ENCODE measurements around the gene PDAP1. TPM values are rescaled to one million over a fixed set of nuclear protein-coding genes. Genes with fewer than 3 reads are reported as not detected.
A peak's percentile ranks its signal among the peaks of the same experiment; 100 is the strongest.
"Not testable (repeated sequence)": the region's sequence is repeated elsewhere in the genome, so short reads cannot be mapped to it uniquely, and the experiment has no call there.

PDAP1 gene
- total and polyA plus RNA-seq, 2 experiments from 2014 or later: 81.0 to 181 TPM

- no peak for TF ChIP-seq CTCF (IDR thresholded peaks at IDR 0.05; ENCODE audit: low read depth, low read length)
- DNase-seq (ENCODE audit: low read depth in 1 of 2, low spot score in 1 of 2): no peak
- no peak overlapping the region for H3K27ac ChIP-seq
- no peak overlapping the region for H3K4me3 ChIP-seq
- no peaks in the 10 kb centered on the region for H3K4me1 ChIP-seq (ENCODE audit: low read depth)
- H3K27me3 ChIP-seq: no peaks in the 10 kb centered on the region
- H3K36me3 ChIP-seq: peaks cover 63% of the 10 kb centered on the region
- no peaks in the 10 kb centered on the region for H3K9me3 ChIP-seq (ENCODE audit: low read depth)
These were observed 45.1 kb downstream of the PDAP1 start for GRCh38 chr7:99363286-99363685.

GRCh38 chr7:99362801-99363200 is 45.6 kb downstream of the PDAP1 start:
- peaks cover 67% of the 10 kb centered on the region for H3K36me3 ChIP-seq
- no peak for TF ChIP-seq CTCF (IDR thresholded peaks at IDR 0.05; ENCODE audit: low read depth, low read length)

DNA sequence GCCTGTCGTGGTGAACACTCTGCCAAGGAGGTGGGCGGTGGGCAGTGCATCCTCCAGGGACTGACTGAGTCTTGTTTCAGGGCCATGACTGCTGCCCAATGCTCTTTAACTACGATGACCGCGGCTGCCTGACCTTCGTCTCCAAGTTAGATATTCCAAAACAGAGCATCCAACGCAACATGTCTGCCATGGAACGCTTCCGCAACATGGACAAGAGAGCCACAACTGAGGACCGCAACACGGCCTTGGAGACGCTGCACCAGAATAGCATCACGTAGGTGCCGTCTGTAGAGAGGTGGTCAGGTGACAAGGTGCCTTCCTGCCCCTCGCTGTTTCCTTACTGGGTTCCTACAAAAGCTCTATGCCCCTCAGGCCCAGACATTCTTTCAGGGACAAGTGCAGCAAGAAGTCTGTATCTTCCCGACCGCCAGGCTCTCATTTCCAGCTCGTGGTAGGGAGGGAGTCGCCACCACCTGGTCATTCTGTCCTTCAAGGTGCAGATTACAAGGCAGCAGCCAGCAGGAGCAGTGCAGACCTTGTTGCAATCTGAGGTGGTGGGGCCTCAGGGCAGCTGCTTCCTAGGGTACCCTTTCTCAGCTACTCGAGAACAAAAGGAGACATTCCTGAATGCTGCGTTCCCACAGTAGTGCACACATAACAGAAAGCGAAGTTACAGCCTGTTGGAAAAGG is 48.8 kb downstream of the PDAP1 start:
- peak overlapping the region; percentile 17 for H3K27ac ChIP-seq
- no peak for TF ChIP-seq CTCF (IDR thresholded peaks at IDR 0.05; ENCODE audit: low read depth, low read length)
- H3K27me3 ChIP-seq: no peaks in the 10 kb centered on the region
- no peak for DNase-seq (ENCODE audit: low read depth in 1 of 2, low spot score in 1 of 2)
- no peak overlapping the region for H3K4me3 ChIP-seq
- peaks cover 63% of the 10 kb centered on the region for H3K36me3 ChIP-seq
- no peaks in the 10 kb centered on the region for H3K9me3 ChIP-seq (ENCODE audit: low read depth)
- no peaks in the 10 kb centered on the region for H3K4me1 ChIP-seq (ENCODE audit: low read depth)

More at GRCh38 chr7:99362801-99363200, 45.6 kb downstream of the PDAP1 start:
- Histone ChIP-seq H3K4me1 (ENCODE audit: low read depth) (no peaks in the 10 kb centered on the region), H3K27ac (no peak overlapping the region), H3K4me3 (no peak overlapping the region), H3K27me3 (no peaks in the 10 kb centered on the region), H3K9me3 (ENCODE audit: low read depth) (no peaks in the 10 kb centered on the region)
- DNase-seq (ENCODE audit: low read depth in 1 of 2, low spot score in 1 of 2): peak in 1 of 2 donors; percentile 73

GRCh38 chr7:99358521-99358920 is 49.9 kb downstream of the PDAP1 start:
- peaks cover 62% of the 10 kb centered on the region for H3K36me3 ChIP-seq
- not testable (repeated sequence) for H3K4me1 ChIP-seq (ENCODE audit: low read depth); H3K9me3 ChIP-seq (ENCODE audit: low read depth); H3K27me3 ChIP-seq; H3K27ac ChIP-seq; DNase-seq (ENCODE audit: low read depth in 1 of 2, low spot score in 1 of 2); H3K4me3 ChIP-seq

- H3K4me3 ChIP-seq: no peak overlapping the region
- no peak for TF ChIP-seq CTCF (IDR thresholded peaks at IDR 0.05; ENCODE audit: low read depth, low read length)
- no peaks in the 10 kb centered on the region for H3K9me3 ChIP-seq (ENCODE audit: low read depth)
- no peak overlapping the region for H3K27ac ChIP-seq
- no peak for DNase-seq (ENCODE audit: low read depth in 1 of 2, low spot score in 1 of 2)
- no peaks in the 10 kb centered on the region for H3K4me1 ChIP-seq (ENCODE audit: low read depth)
- peaks cover 58% of the 10 kb centered on the region for H3K36me3 ChIP-seq
- H3K27me3 ChIP-seq: no peaks in the 10 kb centered on the region
These were observed 50.5 kb downstream of the PDAP1 start for GRCh38 chr7:99357701-99358490.

DNA sequence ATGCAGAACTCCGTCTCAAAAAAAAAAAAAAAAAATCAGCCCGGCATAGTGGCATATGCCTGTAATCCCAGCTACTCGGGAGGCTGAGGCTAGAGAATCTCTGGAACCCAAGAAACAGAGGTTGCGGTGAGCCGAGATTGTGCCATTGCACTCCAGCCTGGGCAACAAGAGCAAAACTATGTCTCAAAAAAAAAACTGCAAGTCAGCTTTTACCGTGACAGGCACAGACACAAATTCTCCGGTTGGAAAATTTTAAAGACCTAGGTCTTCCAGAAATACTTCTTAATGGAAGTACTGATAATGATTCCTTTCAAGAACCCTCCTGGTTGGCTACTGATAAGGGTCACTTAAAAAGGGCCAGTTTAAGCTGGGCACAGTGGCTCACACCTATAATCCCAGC is 53.3 kb downstream of the PDAP1 start:
- Histone ChIP-seq H3K36me3 (peaks cover 66% of the 10 kb centered on the region), H3K4me1 (ENCODE audit: low read depth) (no peaks in the 10 kb centered on the region), H3K9me3 (ENCODE audit: low read depth) (no peaks in the 10 kb centered on the region), H3K27me3 (no peaks in the 10 kb centered on the region), H3K4me3 (no peak overlapping the region), H3K27ac (peak overlapping the region; percentile 28)
- no peak for TF ChIP-seq CTCF (IDR thresholded peaks at IDR 0.05; ENCODE audit: low read depth, low read length)
- DNase-seq (ENCODE audit: low read depth in 1 of 2, low spot score in 1 of 2): no peak
